ENCODE results near the gene EPS15. TPM values are rescaled to one million over a fixed set of nuclear protein-coding genes. Genes with fewer than 3 reads are reported as not detected.
"Not testable (repeated sequence)": the region's sequence is repeated elsewhere in the genome, so short reads cannot be mapped to it uniquely, and the experiment has no call there.

EPS15 gene
- total and polyA plus RNA-seq, 4 donors, result 8.8 to 52.1 (median 19.1) TPM

DNA sequence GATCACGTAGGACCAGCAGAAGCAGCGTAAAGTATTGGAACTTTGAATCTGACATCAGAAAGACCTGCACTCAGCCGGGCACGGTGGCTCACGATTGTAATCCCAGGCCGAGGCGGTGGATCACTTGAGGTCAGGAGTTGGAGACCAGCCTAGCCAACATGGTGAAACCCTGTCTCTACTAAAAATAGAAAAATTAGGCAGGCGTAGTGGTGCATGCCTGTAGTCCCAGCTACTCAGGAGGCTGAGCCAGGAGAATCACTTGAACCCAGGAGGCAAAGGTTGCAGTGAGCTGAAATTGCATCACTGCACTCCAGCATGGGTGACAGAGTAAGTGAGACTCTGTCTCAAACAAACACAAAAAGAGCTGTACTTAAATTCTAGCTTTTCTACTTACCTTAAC, 41.8 kb upstream of the EPS15 start:
- not testable (repeated sequence) for H3K27me3 ChIP-seq (ENCODE audit: control insufficient read depth in 4 of 4, insufficient read depth in 4 of 4, low read length in 3 of 4); H3K4me3 ChIP-seq (ENCODE audit: low read depth in 1 of 3, low read length in 3 of 3); H3K9ac ChIP-seq (ENCODE audit: low read depth in 1 of 2, low read length in 2 of 2); H3K9me3 ChIP-seq (ENCODE audit: control insufficient read depth in 4 of 4, low read length in 3 of 4); H3K36me3 ChIP-seq (ENCODE audit: control insufficient read depth in 4 of 4, insufficient read depth in 3 of 4, low read depth in 1 of 4, low read length in 3 of 4); DNase-seq (ENCODE audit: low spot score)
- WGBS, result 40% methylated on average over 8 of the region's 8 CpGs
- Histone ChIP-seq H3K27ac (ENCODE audit: low read depth in 1 of 2, low read length in 2 of 2) (peak overlapping the region in 1 of 2 donors; percentile 36), H3K4me1 (ENCODE audit: control insufficient read depth in 4 of 4, insufficient read depth in 4 of 4, low read length in 3 of 4) (peaks cover 3 to 11% (median 9%) of the 10 kb centered on the region in 4 donors)
- peak; percentile 95 to 96 for TF ChIP-seq HNF4A (conservative IDR thresholded peaks at IDR 0.05)
- peak; percentile 83 to 92 for TF ChIP-seq RXRA (IDR thresholded peaks at IDR 0.05)
- TF ChIP-seq RAD21 (IDR thresholded peaks at IDR 0.05), result peak; percentile 45 to 60
- peak; percentile 72 for TF ChIP-seq SP1 (IDR thresholded peaks at IDR 0.05)
- TF ChIP-seq YY1 (IDR thresholded peaks at IDR 0.05), result peak; percentile 63
- peak; percentile 85 to 88 for TF ChIP-seq JUND (IDR thresholded peaks at IDR 0.05)
- TF ChIP-seq FOXA2 (IDR thresholded peaks at IDR 0.05), result peak; percentile 8
- TF ChIP-seq ATF3 (IDR thresholded peaks at IDR 0.05), result peak; percentile 96
- peak; percentile 79 for TF ChIP-seq HNF4G (IDR thresholded peaks at IDR 0.05)

DNA sequence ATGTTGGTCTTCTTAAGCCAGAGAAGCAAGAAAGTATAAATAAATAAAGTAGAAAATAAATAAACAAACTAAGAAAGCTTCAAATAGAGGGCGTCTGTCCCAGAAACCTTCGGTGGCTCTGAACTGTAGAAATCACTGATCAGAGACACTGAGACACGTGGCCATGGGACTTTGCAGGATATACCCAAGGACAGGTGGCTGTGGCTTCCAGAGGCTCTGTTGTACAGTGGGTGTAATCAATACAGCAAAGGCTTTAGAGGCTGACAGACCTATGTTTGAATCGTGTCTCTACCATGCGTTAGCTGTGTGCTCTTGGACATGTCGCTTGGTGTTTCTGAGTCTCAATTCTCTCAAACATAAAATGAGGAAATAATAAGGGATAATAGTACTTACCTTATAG, 41.0 kb upstream of the EPS15 start:
- no peak overlapping the region for H3K9ac ChIP-seq (ENCODE audit: low read depth in 1 of 2, low read length in 2 of 2)
- H3K9me3 ChIP-seq (ENCODE audit: control insufficient read depth in 4 of 4, low read length in 3 of 4), result no peaks in the 10 kb centered on the region
- H3K4me1 ChIP-seq (ENCODE audit: control insufficient read depth in 4 of 4, insufficient read depth in 4 of 4, low read length in 3 of 4), result peaks cover 3 to 11% (median 9%) of the 10 kb centered on the region in 4 donors
- H3K27ac ChIP-seq (ENCODE audit: low read depth in 1 of 2, low read length in 2 of 2), result no peak overlapping the region
- H3K27me3 ChIP-seq (ENCODE audit: control insufficient read depth in 4 of 4, insufficient read depth in 4 of 4, low read length in 3 of 4), result no peaks in the 10 kb centered on the region
- no peak for DNase-seq (ENCODE audit: low spot score)
- H3K4me3 ChIP-seq (ENCODE audit: low read depth in 1 of 3, low read length in 3 of 3), result no peak overlapping the region
- H3K36me3 ChIP-seq (ENCODE audit: control insufficient read depth in 4 of 4, insufficient read depth in 3 of 4, low read depth in 1 of 4, low read length in 3 of 4), result no peaks in the 10 kb centered on the region
- 86% methylated on average over 6 of the region's 6 CpGs for WGBS
- TF ChIP-seq HNF4A (conservative IDR thresholded peaks at IDR 0.05) (no peak), SP1 (IDR thresholded peaks at IDR 0.05) (no peak), JUND (IDR thresholded peaks at IDR 0.05) (no peak), RXRA (IDR thresholded peaks at IDR 0.05) (no peak), FOXA1 (IDR thresholded peaks at IDR 0.05) (no peak), HNF4G (IDR thresholded peaks at IDR 0.05) (no peak), MAX (IDR thresholded peaks at IDR 0.05) (no peak), RAD21 (IDR thresholded peaks at IDR 0.05) (no peak), EGR1 (IDR thresholded peaks at IDR 0.05; ENCODE audit: low read depth in 2 of 2) (no peak)
- TF ChIP-seq, protein P1, sequence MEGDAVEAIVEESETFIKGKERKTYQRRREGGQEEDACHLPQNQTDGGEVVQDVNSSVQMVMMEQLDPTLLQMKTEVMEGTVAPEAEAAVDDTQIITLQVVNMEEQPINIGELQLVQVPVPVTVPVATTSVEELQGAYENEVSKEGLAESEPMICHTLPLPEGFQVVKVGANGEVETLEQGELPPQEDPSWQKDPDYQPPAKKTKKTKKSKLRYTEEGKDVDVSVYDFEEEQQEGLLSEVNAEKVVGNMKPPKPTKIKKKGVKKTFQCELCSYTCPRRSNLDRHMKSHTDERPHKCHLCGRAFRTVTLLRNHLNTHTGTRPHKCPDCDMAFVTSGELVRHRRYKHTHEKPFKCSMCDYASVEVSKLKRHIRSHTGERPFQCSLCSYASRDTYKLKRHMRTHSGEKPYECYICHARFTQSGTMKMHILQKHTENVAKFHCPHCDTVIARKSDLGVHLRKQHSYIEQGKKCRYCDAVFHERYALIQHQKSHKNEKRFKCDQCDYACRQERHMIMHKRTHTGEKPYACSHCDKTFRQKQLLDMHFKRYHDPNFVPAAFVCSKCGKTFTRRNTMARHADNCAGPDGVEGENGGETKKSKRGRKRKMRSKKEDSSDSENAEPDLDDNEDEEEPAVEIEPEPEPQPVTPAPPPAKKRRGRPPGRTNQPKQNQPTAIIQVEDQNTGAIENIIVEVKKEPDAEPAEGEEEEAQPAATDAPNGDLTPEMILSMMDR (IDR thresholded peaks at IDR 0.05; ENCODE audit: low read depth, low read length, missing input control), result no peak
- TF ChIP-seq, protein P2, sequence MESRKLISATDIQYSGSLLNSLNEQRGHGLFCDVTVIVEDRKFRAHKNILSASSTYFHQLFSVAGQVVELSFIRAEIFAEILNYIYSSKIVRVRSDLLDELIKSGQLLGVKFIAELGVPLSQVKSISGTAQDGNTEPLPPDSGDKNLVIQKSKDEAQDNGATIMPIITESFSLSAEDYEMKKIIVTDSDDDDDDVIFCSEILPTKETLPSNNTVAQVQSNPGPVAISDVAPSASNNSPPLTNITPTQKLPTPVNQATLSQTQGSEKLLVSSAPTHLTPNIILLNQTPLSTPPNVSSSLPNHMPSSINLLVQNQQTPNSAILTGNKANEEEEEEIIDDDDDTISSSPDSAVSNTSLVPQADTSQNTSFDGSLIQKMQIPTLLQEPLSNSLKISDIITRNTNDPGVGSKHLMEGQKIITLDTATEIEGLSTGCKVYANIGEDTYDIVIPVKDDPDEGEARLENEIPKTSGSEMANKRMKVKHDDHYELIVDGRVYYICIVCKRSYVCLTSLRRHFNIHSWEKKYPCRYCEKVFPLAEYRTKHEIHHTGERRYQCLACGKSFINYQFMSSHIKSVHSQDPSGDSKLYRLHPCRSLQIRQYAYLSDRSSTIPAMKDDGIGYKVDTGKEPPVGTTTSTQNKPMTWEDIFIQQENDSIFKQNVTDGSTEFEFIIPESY (IDR thresholded peaks at IDR 0.05), result no peak

GRCh38 chr1:51559501-51559900, 40.4 kb upstream of the EPS15 start:
- no peak for DNase-seq (ENCODE audit: low spot score)
- H3K27ac ChIP-seq (ENCODE audit: low read depth in 1 of 2, low read length in 2 of 2), result no peak overlapping the region
- TF ChIP-seq SP1 (IDR thresholded peaks at IDR 0.05) (no peak), HNF4A (conservative IDR thresholded peaks at IDR 0.05) (no peak), RXRA (IDR thresholded peaks at IDR 0.05) (no peak), GABPA (IDR thresholded peaks at IDR 0.05 in 1 of 2, conservative IDR thresholded peaks at IDR 0.05 in 1 of 2) (no peak), RAD21 (IDR thresholded peaks at IDR 0.05) (no peak)
- TF ChIP-seq, protein P2 (IDR thresholded peaks at IDR 0.05), result no peak
- TF ChIP-seq, protein P1 (IDR thresholded peaks at IDR 0.05; ENCODE audit: low read depth, low read length, missing input control), result no peak
- H3K4me1 ChIP-seq (ENCODE audit: control insufficient read depth in 4 of 4, insufficient read depth in 4 of 4, low read length in 3 of 4), result peaks cover 3 to 11% (median 9%) of the 10 kb centered on the region in 4 donors
- no peak overlapping the region for H3K9ac ChIP-seq (ENCODE audit: low read depth in 1 of 2, low read length in 2 of 2)
- no peaks in the 10 kb centered on the region for H3K9me3 ChIP-seq (ENCODE audit: control insufficient read depth in 4 of 4, low read length in 3 of 4)
- H3K36me3 ChIP-seq (ENCODE audit: control insufficient read depth in 4 of 4, insufficient read depth in 3 of 4, low read depth in 1 of 4, low read length in 3 of 4), result no peaks in the 10 kb centered on the region
- H3K4me3 ChIP-seq (ENCODE audit: low read depth in 1 of 3, low read length in 3 of 3), result no peak overlapping the region
- no peaks in the 10 kb centered on the region for H3K27me3 ChIP-seq (ENCODE audit: control insufficient read depth in 4 of 4, insufficient read depth in 4 of 4, low read length in 3 of 4)

All from liver (tissue), 9 donors.